ENCODE results near the gene GABRG1.

GRCh38 chr4:46051392-46051791 lies 72.5 kb downstream of the GABRG1 start:
- no peak for TF ChIP-seq CTCF (conservative IDR thresholded peaks at IDR 0.05 in 1 of 2, IDR thresholded peaks at IDR 0.05 in 1 of 2; ENCODE audit: extremely low read depth in 1 of 2, insufficient read depth in 1 of 2, low read depth in 1 of 2, low read length in 2 of 2)
- no peak for TF ChIP-seq EZH2 (IDR thresholded peaks at IDR 0.05; ENCODE audit: borderline replicate concordance, low read length)
